Colonic mucosa (tissue), 4 donors: ENCODE measurements around the gene PLPP7. TPM values are rescaled to one million over a fixed set of nuclear protein-coding genes. Genes with fewer than 3 reads are reported as not detected.

Experiments used
- DNase-seq: peaks from one replicate; pipeline ENCODE4 v3.0.0-alpha.2; 2020
- H3K27ac ChIP-seq: fragments of 200-600 bp; one replicate; pipeline ENCODE4 v1.8.0; 2021
- H3K27me3 ChIP-seq: fragments of 200-600 bp; one replicate; pipeline ENCODE4 v1.8.0; 2021
- H3K36me3 ChIP-seq: fragments of 200-600 bp; one replicate; pipeline ENCODE4 v1.8.0; 2021
- H3K4me1 ChIP-seq: fragments of 200-600 bp; one replicate; pipeline ENCODE4 v1.8.0; 2021; ENCODE audit warnings: mild to moderate bottlenecking
- H3K4me3 ChIP-seq: fragments of 200-600 bp; one replicate; pipeline ENCODE4 v1.8.0; 2021
- H3K9ac ChIP-seq, 2 donors: one replicate each; pipeline ENCODE4 v1.7.0; 2013; ENCODE audit warnings: control low read depth in 2 of 2, low read depth in 2 of 2, low read length in 2 of 2
- H3K9me3 ChIP-seq: fragments of 200-600 bp; one replicate; pipeline ENCODE4 v1.8.0; 2021
- CTCF ChIP-seq: fragments of 200-600 bp; IDR thresholded peaks from one replicate; pipeline ENCODE4 v1.8.0; 2022; ENCODE audit warnings: antibody characterized with exemption, mild to moderate bottlenecking
- intact Hi-C: fragments of 100-400 bp; cut with DNase I; formaldehyde crosslinking; loops from one replicate; pipeline ENCODE4 v1.14.1; 2022
- total RNA-seq, 2 donors: library from RNA; stranded (reverse); fragmentation: NEBNext Ultra II Directional in 1 of 2; extraction: Animal tissue kit (Norgen Biotek cat#: 25700) in 1 of 2; gene quantifications; one replicate each; pipeline ENCODE4 v1.2.1, GENCODE V29; 2021
- donor health status: healthy.
- donor health status: DM: no; HTN: no; CAD: no.
- donor health status: DM: no; HTN: no; CAD: no.

Gene PLPP7
- total RNA-seq, 2 donors from 2014 or later, result 0.40 to 1.1 TPM

- Histone ChIP-seq H3K4me1 (no peaks in the 10 kb centered on the region), H3K9me3 (no peaks in the 10 kb centered on the region), H3K27ac (no peak overlapping the region), H3K4me3 (no peak overlapping the region), H3K9ac (peak overlapping the region in 1 of 2 donors; percentile 43), H3K27me3 (peaks cover 23% of the 10 kb centered on the region), H3K36me3 (no peaks in the 10 kb centered on the region)
- TF ChIP-seq CTCF, result no peak
- intact Hi-C loops, result no loop called here
- DNase-seq, result no peak
Measured at GRCh38 chr9:131282175-131282574, 7.3 kb upstream of the PLPP7 start.

- no peak for TF ChIP-seq CTCF
- H3K27ac ChIP-seq, result no peak overlapping the region
- DNase-seq, result no peak
- no peaks in the 10 kb centered on the region for H3K4me1 ChIP-seq
- no peak overlapping the region for H3K4me3 ChIP-seq
- no peaks in the 10 kb centered on the region for H3K9me3 ChIP-seq
- H3K9ac ChIP-seq, result no peak overlapping the region
- H3K27me3 ChIP-seq, result peaks cover 19% of the 10 kb centered on the region
- no peaks in the 10 kb centered on the region for H3K36me3 ChIP-seq
- intact Hi-C loops, result no loop called here
Measured at GRCh38 chr9:131282688-131283422, 6.7 kb upstream of the PLPP7 start.

GRCh38 chr9:131284856-131285255, 4.7 kb upstream of the PLPP7 start:
- Histone ChIP-seq H3K9me3 (no peaks in the 10 kb centered on the region), H3K27ac (no peak overlapping the region), H3K36me3 (no peaks in the 10 kb centered on the region), H3K27me3 (peaks cover 19% of the 10 kb centered on the region), H3K9ac (no peak overlapping the region), H3K4me3 (no peak overlapping the region), H3K4me1 (no peaks in the 10 kb centered on the region)
- TF ChIP-seq CTCF, result no peak
- intact Hi-C loops, result no loop called here
- no peak for DNase-seq

GRCh38 chr9:131287359-131287758, 2.2 kb upstream of the PLPP7 start:
- Histone ChIP-seq H3K9ac (no peak overlapping the region), H3K4me1 (no peaks in the 10 kb centered on the region), H3K27ac (no peak overlapping the region), H3K4me3 (no peak overlapping the region), H3K36me3 (no peaks in the 10 kb centered on the region), H3K27me3 (peaks cover 11% of the 10 kb centered on the region), H3K9me3 (no peaks in the 10 kb centered on the region)
- intact Hi-C loops, result no loop called here
- no peak for TF ChIP-seq CTCF
- no peak for DNase-seq

GRCh38 chr9:131288217-131288616, 1.3 kb upstream of the PLPP7 start:
- no peaks in the 10 kb centered on the region for H3K4me1 ChIP-seq

More at GRCh38 chr9:131288217-131288616, 1.3 kb upstream of the PLPP7 start:
- Histone ChIP-seq H3K27me3 (peaks cover 2% of the 10 kb centered on the region), H3K9ac (no peak overlapping the region), H3K4me3 (no peak overlapping the region), H3K27ac (no peak overlapping the region), H3K36me3 (no peaks in the 10 kb centered on the region), H3K9me3 (no peaks in the 10 kb centered on the region)
- no peak for DNase-seq
- intact Hi-C loops, result no loop called here
- TF ChIP-seq CTCF, result no peak
